Measurements from ENCODE around the gene NKRF.
A peak's percentile ranks its signal among the peaks of the same experiment; 100 is the strongest.
"Not testable (repeated sequence)": the region's sequence is repeated elsewhere in the genome, so short reads cannot be mapped to it uniquely, and the experiment has no call there.

The NKRF gene

DNA sequence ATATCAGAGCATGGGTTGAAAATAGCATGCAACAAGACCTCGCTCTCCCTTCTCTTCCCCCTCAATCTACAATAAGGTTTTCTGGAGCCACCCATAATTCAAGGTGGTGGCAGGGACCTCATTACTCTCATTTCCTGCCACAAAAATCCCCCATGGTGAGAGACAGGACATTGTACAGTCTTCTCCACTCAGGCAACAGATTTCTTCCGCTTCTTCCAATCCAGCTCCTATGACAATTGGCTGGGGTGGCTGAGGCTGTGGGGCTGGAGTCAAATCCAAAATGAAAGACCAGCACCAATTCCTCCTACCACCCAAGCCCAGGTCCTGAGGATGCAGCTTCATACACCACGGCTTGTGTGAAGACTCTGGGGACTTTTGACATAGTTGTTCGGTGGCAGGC lies 40.3 kb upstream of the NKRF start:
- DNase-seq (ENCODE audit: low read depth), result no peak
- TF ChIP-seq, protein P1, sequence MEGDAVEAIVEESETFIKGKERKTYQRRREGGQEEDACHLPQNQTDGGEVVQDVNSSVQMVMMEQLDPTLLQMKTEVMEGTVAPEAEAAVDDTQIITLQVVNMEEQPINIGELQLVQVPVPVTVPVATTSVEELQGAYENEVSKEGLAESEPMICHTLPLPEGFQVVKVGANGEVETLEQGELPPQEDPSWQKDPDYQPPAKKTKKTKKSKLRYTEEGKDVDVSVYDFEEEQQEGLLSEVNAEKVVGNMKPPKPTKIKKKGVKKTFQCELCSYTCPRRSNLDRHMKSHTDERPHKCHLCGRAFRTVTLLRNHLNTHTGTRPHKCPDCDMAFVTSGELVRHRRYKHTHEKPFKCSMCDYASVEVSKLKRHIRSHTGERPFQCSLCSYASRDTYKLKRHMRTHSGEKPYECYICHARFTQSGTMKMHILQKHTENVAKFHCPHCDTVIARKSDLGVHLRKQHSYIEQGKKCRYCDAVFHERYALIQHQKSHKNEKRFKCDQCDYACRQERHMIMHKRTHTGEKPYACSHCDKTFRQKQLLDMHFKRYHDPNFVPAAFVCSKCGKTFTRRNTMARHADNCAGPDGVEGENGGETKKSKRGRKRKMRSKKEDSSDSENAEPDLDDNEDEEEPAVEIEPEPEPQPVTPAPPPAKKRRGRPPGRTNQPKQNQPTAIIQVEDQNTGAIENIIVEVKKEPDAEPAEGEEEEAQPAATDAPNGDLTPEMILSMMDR (conservative IDR thresholded peaks at IDR 0.05; ENCODE audit: low read depth, low read length), result no peak
- H3K4me3 ChIP-seq (ENCODE audit: low read depth, low read length), result no peak overlapping the region

DNA sequence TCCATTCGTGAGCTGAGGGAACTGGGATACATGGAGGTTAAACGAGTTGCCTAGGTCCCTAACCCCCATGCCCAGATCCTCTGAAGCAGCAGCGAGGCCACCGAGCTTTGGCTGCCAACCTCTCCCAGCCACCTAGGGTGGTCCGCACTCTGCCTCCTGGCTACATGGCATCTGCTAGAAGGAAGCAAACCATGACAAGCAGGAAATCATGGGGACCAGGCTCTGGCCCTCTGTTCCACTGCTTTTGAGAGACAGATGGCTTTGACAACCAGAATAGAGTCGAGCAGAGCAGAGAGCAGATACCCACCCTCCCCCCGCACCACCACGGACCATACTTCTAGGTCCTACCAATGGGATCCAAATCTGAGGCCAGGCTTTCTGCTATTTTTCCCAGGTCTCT lies 37.5 kb upstream of the NKRF start:
- TF ChIP-seq, protein P1 (conservative IDR thresholded peaks at IDR 0.05; ENCODE audit: low read depth, low read length), result no peak
- H3K4me3 ChIP-seq (ENCODE audit: low read depth, low read length), result no peak overlapping the region
- no peak for DNase-seq (ENCODE audit: low read depth)

DNA sequence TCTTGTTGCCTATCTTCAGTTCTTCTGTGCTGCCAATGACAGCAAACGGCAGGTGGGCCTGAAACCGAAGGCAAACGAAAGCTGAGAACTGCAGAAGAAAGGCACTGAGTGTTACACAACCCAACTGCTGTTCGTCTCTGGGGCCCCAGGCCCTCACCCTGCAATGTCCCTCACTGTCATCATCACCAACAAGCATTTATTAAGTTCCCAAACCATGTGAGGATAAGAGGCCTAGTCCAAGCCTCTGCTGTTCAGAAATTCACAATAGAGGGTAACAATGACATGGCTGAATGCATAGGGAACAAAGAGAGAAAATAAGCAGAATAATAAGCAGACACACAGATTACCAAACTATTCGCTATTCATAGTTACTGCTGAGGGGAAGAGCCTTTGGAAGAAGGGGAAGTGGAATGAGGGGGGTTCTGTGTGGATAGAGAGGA lies 34.5 kb upstream of the NKRF start:
- DNase-seq (ENCODE audit: low read depth), result no peak
- no peak overlapping the region for H3K4me3 ChIP-seq (ENCODE audit: low read depth, low read length)
- TF ChIP-seq, protein P1 (conservative IDR thresholded peaks at IDR 0.05; ENCODE audit: low read depth, low read length), result no peak

DNA sequence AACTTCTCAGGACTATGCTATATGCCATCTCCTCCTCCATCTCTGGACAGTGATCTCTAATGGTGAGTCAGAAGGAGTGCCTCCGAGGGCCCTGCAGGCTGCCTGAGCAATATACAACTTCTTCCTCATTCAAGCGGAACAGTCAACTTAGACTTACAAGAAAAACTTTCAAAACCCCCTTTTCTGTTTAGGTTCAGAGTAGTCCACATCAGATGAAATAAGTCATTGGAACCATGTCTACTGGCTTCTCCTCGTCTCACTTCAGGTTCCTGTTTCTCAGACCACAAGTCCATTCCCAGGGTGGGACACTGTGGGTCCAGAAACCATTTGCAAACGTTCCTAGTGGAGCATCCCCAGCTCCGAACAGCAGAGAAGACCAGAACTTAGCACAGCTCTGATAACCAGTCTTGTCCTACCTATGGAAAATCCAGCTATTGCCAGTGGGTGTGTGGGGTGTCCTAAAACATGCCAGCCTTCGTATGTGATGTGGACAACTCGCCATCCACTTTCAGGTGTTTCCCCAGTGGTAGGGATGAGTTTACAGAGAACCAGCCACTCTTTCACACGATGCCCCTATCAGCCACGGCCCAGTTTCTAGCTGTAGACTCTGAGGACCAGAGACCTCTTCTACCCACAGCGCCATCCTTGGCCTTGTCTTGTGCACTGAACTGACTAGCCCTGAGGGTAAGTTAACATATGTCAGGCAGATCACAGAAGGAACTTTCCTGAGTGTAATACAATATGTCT lies 32.7 kb upstream of the NKRF start:
- H3K4me3 ChIP-seq (ENCODE audit: low read depth, low read length), result no peak overlapping the region
- peak; percentile 2 for DNase-seq (ENCODE audit: low read depth)
- TF ChIP-seq, protein P1 (conservative IDR thresholded peaks at IDR 0.05; ENCODE audit: low read depth, low read length), result no peak

DNA sequence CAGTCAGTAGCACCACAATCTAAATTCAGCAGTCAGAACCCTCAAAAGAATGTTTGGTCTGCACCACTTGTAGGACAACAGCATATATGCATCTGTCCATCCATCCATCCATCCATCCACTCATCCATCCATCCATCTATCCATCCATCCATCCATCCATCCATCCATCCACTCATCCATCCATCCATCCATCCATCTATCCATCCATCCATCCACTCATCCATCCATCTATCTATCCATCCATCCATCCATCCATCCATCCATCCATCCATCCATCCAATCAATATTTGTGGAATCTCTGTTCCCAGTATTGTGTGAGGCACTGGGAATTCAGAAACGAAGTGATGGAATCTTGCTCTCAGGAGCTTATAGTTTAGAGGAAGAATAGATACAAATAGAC lies 31.2 kb upstream of the NKRF start:
- H3K4me3 ChIP-seq (ENCODE audit: low read depth, low read length); DNase-seq (ENCODE audit: low read depth): not testable (repeated sequence)

DNA sequence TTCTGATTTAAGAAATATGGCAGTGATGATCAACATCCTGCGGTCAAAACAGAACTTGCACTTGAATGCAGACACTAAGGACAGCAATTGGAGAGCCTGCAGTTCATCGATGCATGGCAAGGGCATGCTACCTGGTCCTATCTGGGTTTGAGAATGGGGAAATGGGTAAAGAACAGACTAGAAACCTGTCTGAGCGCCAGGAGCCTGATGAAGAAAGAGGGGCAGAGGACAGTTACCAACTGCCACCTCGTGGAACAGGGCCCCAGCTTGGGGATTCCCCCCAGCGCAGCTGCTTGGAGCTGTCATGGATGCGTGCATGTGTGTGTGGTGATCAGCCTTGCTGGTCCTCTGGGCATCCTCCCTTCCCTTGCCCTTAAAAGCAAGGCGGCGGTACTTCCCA lies 30.2 kb upstream of the NKRF start:
- TF ChIP-seq, protein P1 (conservative IDR thresholded peaks at IDR 0.05; ENCODE audit: low read depth, low read length), result no peak
- no peak overlapping the region for H3K4me3 ChIP-seq (ENCODE audit: low read depth, low read length)
- DNase-seq (ENCODE audit: low read depth), result no peak

DNA sequence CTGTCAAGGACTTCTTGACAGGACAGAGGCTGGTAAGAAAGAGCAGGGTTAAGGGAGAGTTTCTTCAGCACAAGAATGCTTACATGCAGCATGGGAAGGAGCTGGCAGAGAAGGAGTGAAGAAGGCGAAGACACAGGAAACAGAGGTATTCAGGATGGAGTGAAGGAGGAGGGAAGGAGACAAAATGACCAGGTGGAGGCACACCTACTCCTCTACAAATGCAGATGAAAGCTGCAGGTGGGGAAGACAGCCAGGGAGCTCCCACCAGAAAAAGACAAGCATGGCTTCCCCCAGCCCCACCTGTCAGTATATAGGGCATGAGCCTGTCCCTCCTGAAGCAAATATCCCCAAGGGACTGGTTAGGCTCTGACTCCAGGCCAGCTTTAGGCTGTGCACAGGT lies 29.6 kb upstream of the NKRF start:
- TF ChIP-seq, protein P1 (conservative IDR thresholded peaks at IDR 0.05; ENCODE audit: low read depth, low read length), result no peak
- no peak overlapping the region for H3K4me3 ChIP-seq (ENCODE audit: low read depth, low read length)
- no peak for DNase-seq (ENCODE audit: low read depth)
